Fibroblast of peridontal ligament (primary cell): ENCODE results near the gene ATP1B4.
"Not testable (repeated sequence)": the region's sequence is repeated elsewhere in the genome, so short reads cannot be mapped to it uniquely, and the experiment has no call there.

Experiments used
- DNase-seq: peaks from one replicate; pipeline ENCODE4 v3.0.0-alpha.2; 2010; ENCODE audit errors: extremely low read depth

Gene ATP1B4

GRCh38 chrX:120361764-120362305 lies at the start of gene ATP1B4:
TSS of gene ATP1B4 (plus strand) at chrX:120362089. CDS start at chrX:120362169, 80 bp downstream.
- DNase-seq = no peak

- no peak for DNase-seq
These were observed 46.1 kb upstream of the ATP1B4 start for GRCh38 chrX:120315776-120316175.

- no peak for DNase-seq
These were observed 45.2 kb upstream of the ATP1B4 start for GRCh38 chrX:120316587-120317283.

- DNase-seq = no peak
These were observed 43.5 kb upstream of the ATP1B4 start for GRCh38 chrX:120318411-120318810.

GRCh38 chrX:120321520-120322281 lies 40.2 kb upstream of the ATP1B4 start:
- DNase-seq = no peak

- DNase-seq = no peak
These were observed 30.8 kb upstream of the ATP1B4 start for GRCh38 chrX:120331116-120331515.

GRCh38 chrX:120332394-120332793 lies 29.5 kb upstream of the ATP1B4 start:
- no peak for DNase-seq

- no peak for DNase-seq
These were observed 27.7 kb upstream of the ATP1B4 start for GRCh38 chrX:120334151-120334550.

GRCh38 chrX:120334603-120335002 lies 27.3 kb upstream of the ATP1B4 start:
- DNase-seq = no peak

- no peak for DNase-seq
These were observed 26.6 kb upstream of the ATP1B4 start for GRCh38 chrX:120335289-120335688.

GRCh38 chrX:120336899-120337298 lies 25.0 kb upstream of the ATP1B4 start:
- no peak for DNase-seq

GRCh38 chrX:120344566-120344965 lies 17.3 kb upstream of the ATP1B4 start:
- DNase-seq = not testable (repeated sequence)

- DNase-seq = no peak
These were observed 11.3 kb upstream of the ATP1B4 start for GRCh38 chrX:120350450-120351138.

GRCh38 chrX:120356084-120356483 lies 5.8 kb upstream of the ATP1B4 start:
- DNase-seq = no peak

- DNase-seq = no peak
These were observed 4.7 kb upstream of the ATP1B4 start for GRCh38 chrX:120357186-120357585.

- DNase-seq = no peak
These were observed 3.0 kb upstream of the ATP1B4 start for GRCh38 chrX:120358737-120359456.

- DNase-seq = no peak
These were observed 3.4 kb downstream of the ATP1B4 start for GRCh38 chrX:120365320-120365719.

- no peak for DNase-seq
These were observed 4.1 kb downstream of the ATP1B4 start for GRCh38 chrX:120365968-120366367.

- DNase-seq = no peak
These were observed 4.9 kb downstream of the ATP1B4 start for GRCh38 chrX:120366794-120367193.

- DNase-seq = no peak
These were observed 5.7 kb downstream of the ATP1B4 start for GRCh38 chrX:120367402-120368109.
